Nephron (organoid): ENCODE results near the gene PLCD4.
A peak's percentile ranks its signal among the peaks of the same experiment; 100 is the strongest.

ENCODE experiments used
- H3K27ac Mint-ChIP-seq, 3 experiments: 2 replicates each; pipeline ENCODE4 v1.8.0; 2020; ENCODE audit warnings: mixed read lengths in 3 of 3, mild to moderate bottlenecking in 2 of 3, moderate library complexity in 1 of 3
- H3K27me3 Mint-ChIP-seq: 2 replicates; pipeline ENCODE4 v1.8.0; 2021; ENCODE audit warnings: low read depth, mild to moderate bottlenecking, moderate library complexity, mixed read lengths
- H3K36me3 Mint-ChIP-seq: 2 replicates; pipeline ENCODE4 v1.8.0; 2020; ENCODE audit warnings: low read depth, mixed read lengths
- H3K4me1 Mint-ChIP-seq: 2 replicates; pipeline ENCODE4 v1.8.0; 2020; ENCODE audit warnings: mixed read lengths
- H3K4me3 Mint-ChIP-seq, 3 experiments: 2 replicates each; pipeline ENCODE4 v1.8.0; 2020; ENCODE audit warnings: mild to moderate bottlenecking in 3 of 3, mixed read lengths in 3 of 3, moderate library complexity in 2 of 3
- H3K9me3 Mint-ChIP-seq: 2 replicates; pipeline ENCODE4 v1.8.0; 2020; ENCODE audit warnings: mixed read lengths
- CTCF ChIP-seq, 3 experiments: fragments of 200-600 bp; sonication (generic); IDR thresholded peaks; one replicate each; pipeline ENCODE4 v1.5.0; 2021; ENCODE audit warnings: antibody characterized with exemption in 3 of 3; ENCODE audit not compliant: unreplicated experiment in 3 of 3

PLCD4 gene

GRCh38 chr2:218607436-218608115, at the start of gene PLCD4:
Gene PLCD4, plus strand, starts transcription at chr2:218607899. Its CDS starts 7,841 bp downstream, at chr2:218615740.
- no peaks in the 10 kb centered on the region for H3K36me3 Mint-ChIP-seq
- H3K27me3 Mint-ChIP-seq, result no peaks in the 10 kb centered on the region
- H3K4me3 Mint-ChIP-seq, result peak within 1 kb of the TSS; percentile 56 to 78 (median 72)
- H3K4me1 Mint-ChIP-seq, result peaks cover 33% of the 10 kb centered on the region
- H3K9me3 Mint-ChIP-seq, result no peaks in the 10 kb centered on the region
- peak within 1 kb of the TSS; percentile 61 to 87 (median 61) for H3K27ac Mint-ChIP-seq
- TF ChIP-seq CTCF (IDR thresholded peaks at IDR 0.05; ENCODE audit: unreplicated experiment in 3 of 3), result no peak

- Mint-ChIP-seq H3K9me3 (no peaks in the 10 kb centered on the region), H3K4me1 (no peaks in the 10 kb centered on the region), H3K4me3 (no peak overlapping the region), H3K27me3 (no peaks in the 10 kb centered on the region), H3K27ac (peak overlapping the region in 1 of 3 experiments; percentile 93), H3K36me3 (peaks cover 64% of the 10 kb centered on the region)
- no peak for TF ChIP-seq CTCF (IDR thresholded peaks at IDR 0.05; ENCODE audit: unreplicated experiment in 3 of 3)
Observed at GRCh38 chr2:218557941-218558340, 49.8 kb upstream of the PLCD4 start.

- H3K4me1 Mint-ChIP-seq, result no peaks in the 10 kb centered on the region
- no peaks in the 10 kb centered on the region for H3K9me3 Mint-ChIP-seq
- H3K4me3 Mint-ChIP-seq, result no peak overlapping the region
- no peaks in the 10 kb centered on the region for H3K27me3 Mint-ChIP-seq
- peak overlapping the region; percentile 43 to 93 (median 46) for H3K27ac Mint-ChIP-seq
- H3K36me3 Mint-ChIP-seq, result peaks cover 58% of the 10 kb centered on the region
- no peak for TF ChIP-seq CTCF (IDR thresholded peaks at IDR 0.05; ENCODE audit: unreplicated experiment in 3 of 3)
Observed at GRCh38 chr2:218558986-218559385, 48.7 kb upstream of the PLCD4 start.

GRCh38 chr2:218564056-218564455, 43.6 kb upstream of the PLCD4 start:
- no peaks in the 10 kb centered on the region for H3K9me3 Mint-ChIP-seq
- peaks cover 39% of the 10 kb centered on the region for H3K36me3 Mint-ChIP-seq
- H3K4me3 Mint-ChIP-seq, result no peak overlapping the region
- H3K27me3 Mint-ChIP-seq, result no peaks in the 10 kb centered on the region
- H3K4me1 Mint-ChIP-seq, result peaks cover 19% of the 10 kb centered on the region
- TF ChIP-seq CTCF (IDR thresholded peaks at IDR 0.05; ENCODE audit: unreplicated experiment in 3 of 3), result no peak
- no peak overlapping the region for H3K27ac Mint-ChIP-seq

- no peak for TF ChIP-seq CTCF (IDR thresholded peaks at IDR 0.05; ENCODE audit: unreplicated experiment in 3 of 3)
- H3K27ac Mint-ChIP-seq, result peak overlapping the region in 1 of 3 experiments; percentile 23
- H3K27me3 Mint-ChIP-seq, result no peaks in the 10 kb centered on the region
- H3K36me3 Mint-ChIP-seq, result peaks cover 21% of the 10 kb centered on the region
- peak overlapping the region; percentile 92 to 96 (median 92) for H3K4me3 Mint-ChIP-seq
- H3K4me1 Mint-ChIP-seq, result peaks cover 36% of the 10 kb centered on the region
- H3K9me3 Mint-ChIP-seq, result no peaks in the 10 kb centered on the region
Observed at GRCh38 chr2:218566296-218566695, 41.4 kb upstream of the PLCD4 start.

GRCh38 chr2:218567797-218568189, 39.9 kb upstream of the PLCD4 start:
- Mint-ChIP-seq H3K4me3 (peak overlapping the region; percentile 92 to 96 (median 92)), H3K27me3 (no peaks in the 10 kb centered on the region), H3K4me1 (peaks cover 40% of the 10 kb centered on the region), H3K9me3 (no peaks in the 10 kb centered on the region), H3K36me3 (peaks cover 17% of the 10 kb centered on the region), H3K27ac (peak overlapping the region; percentile 88 to 95 (median 95))
- TF ChIP-seq CTCF (IDR thresholded peaks at IDR 0.05; ENCODE audit: unreplicated experiment in 3 of 3), result no peak
